Measurements from ENCODE around the gene GRIK2.

Gene GRIK2

GRCh38 chr6:102115911-102116310 lies 722.4 kb downstream of the GRIK2 start:
- TF ChIP-seq CTCF (IDR thresholded peaks at IDR 0.05; ENCODE audit: low read depth, low read length, missing control alignments) = no peak
- no peaks in the 10 kb centered on the region for H3K27me3 ChIP-seq (replicated peaks)
- no peak overlapping the region for H3K4me3 ChIP-seq (ENCODE audit: low read depth, low read length)
- H3K27ac ChIP-seq = no peak overlapping the region
- no peaks in the 10 kb centered on the region for H3K36me3 ChIP-seq (replicated peaks)
- DNase-seq = no peak
- in situ Hi-C loops (cut with HindIII; ENCODE audit: low pct_ligation_motif_present, low sequenced_read_pairs) = no loop called here

- H3K4me3 ChIP-seq (ENCODE audit: low read depth, low read length) = no peak overlapping the region
- no peaks in the 10 kb centered on the region for H3K27me3 ChIP-seq (replicated peaks)
- no peak for DNase-seq
- no peak overlapping the region for H3K27ac ChIP-seq
- H3K36me3 ChIP-seq (replicated peaks) = no peaks in the 10 kb centered on the region
- no peak for TF ChIP-seq CTCF (IDR thresholded peaks at IDR 0.05; ENCODE audit: low read depth, low read length, missing control alignments)
- in situ Hi-C loops (cut with HindIII; ENCODE audit: low pct_ligation_motif_present, low sequenced_read_pairs) = no loop called here
Measured at GRCh38 chr6:102118034-102118433, 724.5 kb downstream of the GRIK2 start.

Data from brain microvascular endothelial cell (primary cell).